Sigmoid colon (tissue), 7 donors: ENCODE data around the gene KDM3B. TPM values are rescaled to one million over a fixed set of nuclear protein-coding genes. Genes with fewer than 3 reads are reported as not detected.
A peak's percentile ranks its signal among the peaks of the same experiment; 100 is the strongest.

ENCODE experiments used
- DNase-seq: peaks from one replicate; pipeline ENCODE4 v3.0.0-alpha.2; 2019
- H3K27ac ChIP-seq, 4 donors: fragments of 200-600 bp; sonication (generic); one replicate each; pipeline ENCODE4 v1.5.1; 2016 to 2019; ENCODE audit warnings: mild to moderate bottlenecking in 1 of 4
- H3K27me3 ChIP-seq, 3 donors: fragments of 200-600 bp; sonication (generic); one replicate each; pipeline ENCODE4 v1.5.1; 2019; ENCODE audit warnings: mild to moderate bottlenecking in 1 of 3
- H3K36me3 ChIP-seq, 4 donors: fragments of 200-600 bp; sonication (generic); one replicate each; pipeline ENCODE4 v1.5.1; 2016 to 2019
- H3K4me1 ChIP-seq, 4 donors: fragments of 200-600 bp; sonication (generic); one replicate each; pipeline ENCODE4 v1.5.1; 2017 to 2019
- H3K4me3 ChIP-seq, 4 donors: fragments of 200-600 bp; sonication (generic); one replicate each; pipeline ENCODE4 v1.5.1; 2017 to 2019; ENCODE audit warnings: mild to moderate bottlenecking in 2 of 4, moderate library complexity in 1 of 4
- H3K9me3 ChIP-seq, 4 donors: fragments of 200-600 bp in 3 of 4; sonication (generic) in 3 of 4; one replicate each; pipeline versions ENCODE4 v1.5.1 to v1.6.1; 2013 to 2019
- EP300 ChIP-seq, 4 donors: sonication (generic); formaldehyde crosslinking; IDR thresholded peaks; one replicate each; pipeline ENCODE4 v1.6.1; 2017; ENCODE audit warnings: antibody characterized with exemption in 4 of 4
- POLR2A ChIP-seq, 2 donors: fragments of 450-650 bp; IDR thresholded peaks; one replicate each; pipeline ENCODE4 v1.6.1; 2016; ENCODE audit warnings: antibody characterized with exemption in 2 of 2, mild to moderate bottlenecking in 2 of 2, moderate library complexity in 2 of 2
- POLR2AphosphoS5 ChIP-seq, 4 donors: sonication (generic); formaldehyde crosslinking; IDR thresholded peaks; one replicate each; pipeline ENCODE4 v1.6.1; 2017; ENCODE audit warnings: antibody characterized with exemption in 4 of 4
- WGBS, 2 donors: extraction: QIAGEN DNeasy Blood & Tissue Kit; methylation state at CpG; one replicate each; pipeline ENCODE4 v1.1.7; 2013; 5-methylcytosine and 5-hydroxymethylcytosine counted together
- intact Hi-C: fragments of 100-400 bp; cut with DNase I; formaldehyde crosslinking; loops from one replicate; pipeline ENCODE4 v1.15.1; 2023
- polyA plus RNA-seq, 3 donors: library from polyadenylated mRNA; stranded (reverse); fragments of 200-250 nt; gene quantifications; one replicate each; pipeline ENCODE4 v1.2.3, GENCODE V29; 2013
- total RNA-seq, 4 donors: library from RNA; depleted of rRNA; stranded (reverse); fragments of >200 nt; gene quantifications; one replicate each; pipeline ENCODE4 v1.1.0, GENCODE V29; 2016
- TF ChIP-seq, protein P1 (sequence below), 4 experiments: fragments of 450-650 bp in 3 of 4; fragments of 200-600 bp in 1 of 4; IDR thresholded peaks; one replicate each; pipeline ENCODE4 v1.5.1; 2016 to 2019; ENCODE audit warnings: antibody characterized with exemption in 4 of 4, mild to moderate bottlenecking in 3 of 4, moderate library complexity in 2 of 4
- donor health status: healthy with polysubstance abuse.
- donor health status: Bipolar disorder and iron deficiency.
- donor health status: healthy.

Gene KDM3B
- total and polyA plus RNA-seq, 7 donors: 16.2 to 69.6 (median 54.8) TPM

DNA sequence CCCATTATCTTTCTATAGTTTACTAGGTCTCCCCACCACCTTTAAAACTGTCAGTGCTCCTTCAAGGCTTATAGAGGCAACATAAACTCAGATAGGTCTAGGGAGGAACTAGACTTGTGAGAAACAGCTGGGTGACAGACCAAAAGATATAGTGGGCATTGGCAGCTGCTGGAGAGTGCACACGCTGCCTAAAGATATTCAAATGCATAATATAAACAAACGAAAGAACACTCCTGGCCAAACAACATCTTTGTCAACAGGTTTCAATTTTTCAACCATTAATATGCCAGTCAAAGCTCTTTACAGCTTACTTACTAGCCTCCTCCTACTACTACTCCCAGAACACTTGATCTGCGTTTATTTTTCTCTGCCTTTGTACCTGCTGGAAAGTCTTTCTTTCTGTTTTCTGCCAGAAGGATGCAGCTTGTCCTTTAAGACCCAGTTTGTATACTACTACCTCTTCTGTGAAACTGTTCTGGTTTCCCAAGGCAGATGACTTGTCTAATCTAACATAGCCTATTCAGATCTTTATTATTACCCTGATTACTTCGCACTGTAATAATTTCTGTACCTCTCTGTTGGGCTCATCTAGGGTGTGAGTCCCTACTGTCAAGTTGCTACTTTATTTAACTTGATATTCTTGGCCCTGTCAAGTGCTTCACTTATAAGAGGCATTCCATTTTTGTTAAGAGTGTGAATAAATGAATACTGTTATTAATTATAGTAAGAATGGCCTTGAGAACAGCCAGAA lies 14.3 kb downstream of the KDM3B start:
- no peaks in the 10 kb centered on the region for H3K36me3 ChIP-seq
- peak overlapping the region in 2 of 4 donors; percentile 8 to 20 for H3K27ac ChIP-seq
- H3K9me3 ChIP-seq: no peaks in the 10 kb centered on the region
- peaks cover 0 to 53% (median 38%) of the 10 kb centered on the region in 4 donors for H3K4me1 ChIP-seq
- intact Hi-C loops: no loop called here
- 53 to 69% methylated on average over 4 of the region's 4 CpGs for WGBS, 2 donors
- DNase-seq: no peak
- no peak overlapping the region for H3K4me3 ChIP-seq
- H3K27me3 ChIP-seq: no peaks in the 10 kb centered on the region
- TF ChIP-seq POLR2AphosphoS5 (IDR thresholded peaks at IDR 0.05): no peak
- TF ChIP-seq POLR2A (IDR thresholded peaks at IDR 0.05): no peak

DNA sequence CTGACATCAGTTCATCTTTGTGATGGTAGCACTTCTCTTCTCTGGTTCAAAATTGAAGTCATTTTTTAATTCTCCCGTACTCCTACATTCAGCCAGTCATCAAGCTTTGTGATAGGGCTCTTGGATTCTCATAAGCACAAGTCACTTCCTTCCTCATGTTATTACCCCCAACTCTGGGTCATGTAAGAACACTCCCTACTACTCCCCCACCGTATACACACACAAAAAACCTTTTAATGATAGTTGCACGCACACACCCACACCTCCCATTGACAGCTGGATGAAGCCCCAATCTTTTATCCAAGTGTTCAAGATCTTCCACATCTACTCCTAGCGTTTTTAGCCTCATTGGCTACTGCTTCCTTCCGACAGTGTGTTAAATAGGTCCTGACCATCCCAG lies 16.8 kb downstream of the KDM3B start:
- Histone ChIP-seq H3K4me1 (peaks cover 0 to 53% (median 38%) of the 10 kb centered on the region in 4 donors), H3K27me3 (no peaks in the 10 kb centered on the region), H3K4me3 (no peak overlapping the region), H3K36me3 (peaks cover 0 to 15% (median 8%) of the 10 kb centered on the region in 4 donors), H3K27ac (peak overlapping the region in 1 of 4 donors; percentile 17), H3K9me3 (no peaks in the 10 kb centered on the region)
- TF ChIP-seq POLR2A (IDR thresholded peaks at IDR 0.05) (no peak), EP300 (IDR thresholded peaks at IDR 0.05) (no peak), POLR2AphosphoS5 (IDR thresholded peaks at IDR 0.05) (no peak)
- TF ChIP-seq, protein P1, sequence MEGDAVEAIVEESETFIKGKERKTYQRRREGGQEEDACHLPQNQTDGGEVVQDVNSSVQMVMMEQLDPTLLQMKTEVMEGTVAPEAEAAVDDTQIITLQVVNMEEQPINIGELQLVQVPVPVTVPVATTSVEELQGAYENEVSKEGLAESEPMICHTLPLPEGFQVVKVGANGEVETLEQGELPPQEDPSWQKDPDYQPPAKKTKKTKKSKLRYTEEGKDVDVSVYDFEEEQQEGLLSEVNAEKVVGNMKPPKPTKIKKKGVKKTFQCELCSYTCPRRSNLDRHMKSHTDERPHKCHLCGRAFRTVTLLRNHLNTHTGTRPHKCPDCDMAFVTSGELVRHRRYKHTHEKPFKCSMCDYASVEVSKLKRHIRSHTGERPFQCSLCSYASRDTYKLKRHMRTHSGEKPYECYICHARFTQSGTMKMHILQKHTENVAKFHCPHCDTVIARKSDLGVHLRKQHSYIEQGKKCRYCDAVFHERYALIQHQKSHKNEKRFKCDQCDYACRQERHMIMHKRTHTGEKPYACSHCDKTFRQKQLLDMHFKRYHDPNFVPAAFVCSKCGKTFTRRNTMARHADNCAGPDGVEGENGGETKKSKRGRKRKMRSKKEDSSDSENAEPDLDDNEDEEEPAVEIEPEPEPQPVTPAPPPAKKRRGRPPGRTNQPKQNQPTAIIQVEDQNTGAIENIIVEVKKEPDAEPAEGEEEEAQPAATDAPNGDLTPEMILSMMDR (IDR thresholded peaks at IDR 0.05): no peak
- intact Hi-C loops: no loop called here
- DNase-seq: no peak
- WGBS, 2 donors: 69 to 76% methylated on average over 5 of the region's 5 CpGs

GRCh38 chr5:138369706-138370105 lies 17.2 kb downstream of the KDM3B start:
- TF ChIP-seq POLR2A (IDR thresholded peaks at IDR 0.05) (no peak), EP300 (IDR thresholded peaks at IDR 0.05) (no peak), POLR2AphosphoS5 (IDR thresholded peaks at IDR 0.05) (no peak)
- TF ChIP-seq, protein P1 (IDR thresholded peaks at IDR 0.05): no peak
- no peaks in the 10 kb centered on the region for H3K9me3 ChIP-seq
- peak overlapping the region in 1 of 4 donors; percentile 17 for H3K27ac ChIP-seq
- intact Hi-C loops: no loop called here
- 68 to 70% methylated on average over 2 of the region's 2 CpGs for WGBS, 2 donors
- DNase-seq: no peak
- H3K36me3 ChIP-seq: peaks cover 0 to 19% (median 13%) of the 10 kb centered on the region in 4 donors
- no peak overlapping the region for H3K4me3 ChIP-seq
- H3K4me1 ChIP-seq: peaks cover 0 to 53% (median 38%) of the 10 kb centered on the region in 4 donors
- H3K27me3 ChIP-seq: no peaks in the 10 kb centered on the region

DNA sequence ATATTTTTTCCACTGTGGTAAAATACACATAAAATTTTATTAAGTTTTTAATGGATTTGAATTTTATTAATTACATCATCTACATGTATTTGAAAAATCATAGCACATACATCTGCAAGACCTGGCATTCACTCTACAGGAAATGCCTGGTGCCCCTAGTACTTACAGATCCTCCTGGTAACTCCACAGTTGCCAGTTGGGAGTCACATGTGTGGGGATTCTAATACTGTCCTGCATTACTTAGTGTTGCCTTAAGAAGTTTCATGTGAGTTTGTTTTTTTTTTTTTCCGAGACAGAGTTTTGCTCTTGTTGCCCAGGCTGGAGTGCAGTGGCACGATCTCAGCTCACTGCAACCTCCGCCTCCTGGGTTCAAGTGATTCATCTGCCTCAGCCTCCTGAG lies 18.1 kb downstream of the KDM3B start:
- Histone ChIP-seq H3K27me3 (no peaks in the 10 kb centered on the region), H3K9me3 (no peaks in the 10 kb centered on the region), H3K36me3 (peaks cover 0 to 28% (median 17%) of the 10 kb centered on the region in 4 donors), H3K4me1 (peaks cover 0 to 53% (median 38%) of the 10 kb centered on the region in 4 donors), H3K4me3 (no peak overlapping the region), H3K27ac (no peak overlapping the region)
- intact Hi-C loops: no loop called here
- TF ChIP-seq POLR2AphosphoS5 (IDR thresholded peaks at IDR 0.05) (no peak), POLR2A (IDR thresholded peaks at IDR 0.05) (no peak), EP300 (IDR thresholded peaks at IDR 0.05) (no peak)
- TF ChIP-seq, protein P1 (IDR thresholded peaks at IDR 0.05): no peak
- 91 to 94% methylated on average over 3 of the region's 3 CpGs for WGBS, 2 donors
- DNase-seq: no peak

DNA sequence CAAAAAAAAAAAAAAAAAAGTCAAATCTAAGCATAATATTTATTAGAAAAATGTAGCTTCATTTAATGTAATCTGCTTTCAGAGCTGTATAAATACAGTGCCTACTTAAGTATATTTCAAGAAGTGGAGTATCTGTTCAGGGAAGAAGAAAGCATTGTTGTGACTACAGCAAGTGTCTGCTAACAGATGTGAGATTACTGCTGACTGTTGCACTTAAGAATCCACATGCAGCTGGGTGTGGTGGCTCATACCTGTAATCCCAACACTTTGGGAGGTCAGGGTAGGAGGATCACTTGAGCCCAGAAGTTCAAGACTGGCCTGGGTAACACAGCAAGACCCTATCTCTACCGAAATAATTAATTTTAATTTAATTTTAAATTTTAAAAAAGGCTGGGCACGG lies 19.0 kb downstream of the KDM3B start:
- no peak overlapping the region for H3K27ac ChIP-seq
- TF ChIP-seq EP300 (IDR thresholded peaks at IDR 0.05) (no peak), POLR2AphosphoS5 (IDR thresholded peaks at IDR 0.05) (no peak), POLR2A (IDR thresholded peaks at IDR 0.05) (no peak)
- TF ChIP-seq, protein P1 (IDR thresholded peaks at IDR 0.05): no peak
- H3K9me3 ChIP-seq: no peaks in the 10 kb centered on the region
- H3K27me3 ChIP-seq: no peaks in the 10 kb centered on the region
- no peak overlapping the region for H3K4me3 ChIP-seq
- peaks cover 0 to 37% (median 26%) of the 10 kb centered on the region in 4 donors for H3K36me3 ChIP-seq
- peaks cover 0 to 50% (median 34%) of the 10 kb centered on the region in 4 donors for H3K4me1 ChIP-seq
- 95% methylated on average over 2 of the region's 2 CpGs for WGBS, 2 donors
- intact Hi-C loops: no loop called here
- DNase-seq: no peak
